Hepatocyte (in vitro differentiated cells): Measurements from ENCODE around the gene COTL1.

Experiments used
- CTCF ChIP-seq: fragments of 200-600 bp; sonication (generic); IDR thresholded peaks from 2 replicates; pipeline ENCODE4 v1.5.1; 2016; ENCODE audit warnings: antibody characterized with exemption, mild to moderate bottlenecking; ENCODE audit not compliant: poor library complexity
- EZH2phosphoT487 ChIP-seq: fragments of 200-600 bp; sonication (generic); IDR thresholded peaks from one replicate; pipeline ENCODE4 v1.6.1; 2018; ENCODE audit warnings: antibody characterized with exemption, mild to moderate bottlenecking, low read depth, moderate library complexity; ENCODE audit not compliant: unreplicated experiment, severe bottlenecking

- TF ChIP-seq EZH2phosphoT487: no peak
- TF ChIP-seq CTCF: no peak
Observed at GRCh38 chr16:84597528-84597896, 20.4 kb downstream of the COTL1 start.
